HepG2 (cell line): ENCODE results near the gene LHX5. TPM values are rescaled to one million over a fixed set of nuclear protein-coding genes. Genes with fewer than 3 reads are reported as not detected.

Experiments
- ARNT2 ChIP-seq: sonication (generic); formaldehyde crosslinking; IDR thresholded peaks from 2 replicates; pipeline ENCODE4 v1.8.0; 2022; ENCODE audit warnings: mild to moderate bottlenecking, low read depth, missing genetic modification reagents, moderate library complexity
- ATF3 ChIP-seq: sonication (generic); formaldehyde crosslinking; IDR thresholded peaks from 2 replicates; pipeline ENCODE4 v1.4.0; 2020; ENCODE audit warnings: missing genetic modification reagents
- CBFB ChIP-seq: sonication (generic); formaldehyde crosslinking; IDR thresholded peaks from 2 replicates; pipeline ENCODE4 v1.4.0; 2020; ENCODE audit warnings: missing genetic modification reagents
- DBP ChIP-seq: sonication (generic); formaldehyde crosslinking; IDR thresholded peaks from 2 replicates; pipeline ENCODE4 v1.4.0; 2020; ENCODE audit warnings: missing genetic modification reagents; ENCODE audit errors: not compliant biosample characterization
- DZIP1 ChIP-seq: sonication (generic); formaldehyde crosslinking; IDR thresholded peaks from 2 replicates; pipeline ENCODE4 v1.5.0; 2020; ENCODE audit warnings: mild to moderate bottlenecking, missing genetic modification reagents
- GMEB1 ChIP-seq: sonication (generic); formaldehyde crosslinking; IDR thresholded peaks from 2 replicates; pipeline ENCODE4 v1.5.1; 2020; ENCODE audit warnings: missing genetic modification reagents, mild to moderate bottlenecking, borderline replicate concordance
- HOXA3 ChIP-seq: sonication (generic); formaldehyde crosslinking; IDR thresholded peaks from 2 replicates; pipeline ENCODE4 v1.5.0; 2020; ENCODE audit warnings: missing genetic modification reagents
- MAFF ChIP-seq: IDR thresholded peaks from 2 replicates; pipeline ENCODE4 v1.6.1; 2011; ENCODE audit warnings: low read depth, low read length, improper control_type of control experiment
- MATR3 ChIP-seq: sonication (generic); formaldehyde crosslinking; IDR thresholded peaks from 2 replicates; pipeline ENCODE4 v1.4.0; 2020; ENCODE audit warnings: missing genetic modification reagents
- MEF2D ChIP-seq: sonication (generic); formaldehyde crosslinking; IDR thresholded peaks from 2 replicates; pipeline ENCODE4 v1.5.1; 2020; ENCODE audit warnings: mild to moderate bottlenecking, missing genetic modification reagents
- MXI1 ChIP-seq: IDR thresholded peaks from 3 replicates; pipeline ENCODE4 v1.6.1; 2012; ENCODE audit warnings: low read depth, low read length, inconsistent platforms, borderline replicate concordance
- PBX3 ChIP-seq: sonication (generic); formaldehyde crosslinking; IDR thresholded peaks from 2 replicates; pipeline ENCODE4 v1.8.1; 2023; ENCODE audit warnings: missing genetic modification reagents, inconsistent platforms, borderline replicate concordance
- REL ChIP-seq: sonication (generic); formaldehyde crosslinking; conservative IDR thresholded peaks from 2 replicates; pipeline ENCODE4 v1.8.0; 2022; ENCODE audit warnings: mild to moderate bottlenecking, missing genetic modification reagents, moderate library complexity
- RNF219 ChIP-seq: sonication (generic); formaldehyde crosslinking; IDR thresholded peaks from 2 replicates; pipeline ENCODE4 v1.5.0; 2020; ENCODE audit warnings: mild to moderate bottlenecking, missing genetic modification reagents
- SRF ChIP-seq: IDR thresholded peaks from 2 replicates; pipeline ENCODE4 v1.6.1; 2011; ENCODE audit warnings: mild to moderate bottlenecking, low read depth, low read length, moderate library complexity
- SRSF1 ChIP-seq: fragments of 200-400 bp; formaldehyde crosslinking; optimal IDR thresholded peaks from 2 replicates; pipeline ENCODE3; 2017; ENCODE audit warnings: mild to moderate bottlenecking, low read depth, low read length, moderate library complexity
- TAF1 ChIP-seq: sonication (generic); formaldehyde crosslinking; IDR thresholded peaks from 2 replicates; pipeline ENCODE4 v1.4.0; 2020; ENCODE audit warnings: missing genetic modification reagents
- ZKSCAN1 ChIP-seq: fragments of 150-350 bp; IDR thresholded peaks from 2 replicates; pipeline ENCODE4 v1.6.1; 2014; ENCODE audit warnings: low read length
- ZMYM4 ChIP-seq: sonication (generic); formaldehyde crosslinking; IDR thresholded peaks from 2 replicates; pipeline ENCODE4 v1.8.1; 2023; ENCODE audit warnings: mild to moderate bottlenecking, missing genetic modification reagents
- ZNF598 ChIP-seq: sonication (generic); formaldehyde crosslinking; IDR thresholded peaks from 2 replicates; pipeline ENCODE4 v1.5.1; 2020; ENCODE audit warnings: mild to moderate bottlenecking, missing genetic modification reagents, borderline replicate concordance
- ZNF629 ChIP-seq: sonication (generic); formaldehyde crosslinking; conservative IDR thresholded peaks from 2 replicates; pipeline ENCODE4 v1.5.0; 2020; ENCODE audit warnings: missing genetic modification reagents
- ZNF644 ChIP-seq: IDR thresholded peaks from 2 replicates; pipeline ENCODE4 v1.6.1; 2016; ENCODE audit warnings: low read depth
- polyA plus RNA-seq, 8 experiments: library from polyadenylated mRNA; depleted of rRNA in 3 of 8; stranded (reverse) in 7 of 8; unstranded in 1 of 8; fragments of >200 nt; fragmentation: Illumina TruSeq in 4 of 8; extraction: Trizol in 4 of 8; gene quantifications; 2 replicates each; pipeline versions ENCODE4 v1.2.1 to v1.2.3, GENCODE V29; 2011 to 2016; ENCODE audit warnings: low read depth in 4 of 8, missing spikeins in 1 of 8, mixed read lengths in 1 of 8; ENCODE audit not compliant: insufficient read depth in 1 of 8
- total RNA-seq, 5 experiments: library from RNA; depleted of rRNA; stranded (reverse); fragments of >200 nt; fragmentation: Illumina TruSeq; extraction: Trizol; gene quantifications; 2 replicates each; pipeline ENCODE4 v1.2.3, GENCODE V29; 2016; ENCODE audit warnings: low read depth in 1 of 5

LHX5 gene
- total and polyA plus RNA-seq, 2 of the 13 experiments (the other 11 are each of a cell fraction or from before 2014, with no cell fraction given) = not detected

GRCh38 chr12:113418213-113418879 is 53.3 kb downstream of the LHX5 start (continued):
- TF ChIP-seq ZNF598 (CRISPR knock-in tag) (no peak), CBFB (no peak), SRSF1 (no peak), ZNF629 (CRISPR knock-in tag) (no peak), MAFF (no peak), ZMYM4 (CRISPR knock-in tag) (peak; percentile 36; the same call in 1 of the 2 replicates), ZKSCAN1 (no peak), REL (CRISPR knock-in tag) (no peak), HOXA3 (peak; percentile 34; the same call in 1 of the 2 replicates), ATF3 (CRISPR knock-in tag) (no peak), RNF219 (CRISPR knock-in tag) (no peak), GMEB1 (no peak), MXI1 (no peak), DZIP1 (CRISPR knock-in tag) (no peak), MATR3 (no peak), DBP (no peak), ARNT2 (CRISPR knock-in tag) (no peak), MEF2D (CRISPR knock-in tag) (peak; percentile 45), PBX3 (CRISPR knock-in tag) (no peak), SRF (no peak), ZNF644 (no peak), TAF1 (no peak)
